ENCODE results near the gene SLC22A15. TPM values are rescaled to one million over a fixed set of nuclear protein-coding genes. Genes with fewer than 3 reads are reported as not detected.
"Not testable (repeated sequence)": the region's sequence is repeated elsewhere in the genome, so short reads cannot be mapped to it uniquely, and the experiment has no call there.

SLC22A15 gene
- total and polyA plus RNA-seq, 5 donors = 3.5 to 9.3 (median 4.8) TPM

GRCh38 chr1:116031302-116031835 lies 55.1 kb downstream of the SLC22A15 start:
- DNase-seq (no peak), ATAC-seq (no peak)
- no peaks in the 10 kb centered on the region for H3K4me1 ChIP-seq (ENCODE audit: control insufficient read depth, insufficient read depth, low read length)
- H3K9me3 ChIP-seq (ENCODE audit: control insufficient read depth, low read length) = no peaks in the 10 kb centered on the region
- 89% methylated on average over 13 of the region's 13 CpGs for WGBS
- intact Hi-C loops (cut with DNase I) = no loop called here
- no peaks in the 10 kb centered on the region for H3K27me3 ChIP-seq (ENCODE audit: control insufficient read depth, insufficient read depth)
- no peak overlapping the region for H3K4me3 ChIP-seq (ENCODE audit: low read length)
- H3K27ac ChIP-seq (ENCODE audit: low read length) = no peak overlapping the region

GRCh38 chr1:116033322-116033721 lies 57.0 kb downstream of the SLC22A15 start:
- H3K4me3 ChIP-seq (ENCODE audit: low read length) = no peak overlapping the region
- WGBS = 65% methylated on average over 3 of the region's 3 CpGs
- no peak for ATAC-seq

GRCh38 chr1:116036255-116036654 lies 59.9 kb downstream of the SLC22A15 start:
- no peak overlapping the region for H3K4me3 ChIP-seq (ENCODE audit: low read length)
- no peak for ATAC-seq
- no peaks in the 10 kb centered on the region for H3K27me3 ChIP-seq (ENCODE audit: control insufficient read depth, insufficient read depth)
- WGBS = 77% methylated on average over 4 of the region's 4 CpGs
- no peaks in the 10 kb centered on the region for H3K4me1 ChIP-seq (ENCODE audit: control insufficient read depth, insufficient read depth, low read length)
- intact Hi-C loops (cut with DNase I) = no loop called here
- no peak overlapping the region for H3K27ac ChIP-seq (ENCODE audit: low read length)
- no peak for DNase-seq
- H3K9me3 ChIP-seq (ENCODE audit: control insufficient read depth, low read length) = no peaks in the 10 kb centered on the region

More at GRCh38 chr1:116033322-116033721, 57.0 kb downstream of the SLC22A15 start:
- Histone ChIP-seq H3K27me3 (ENCODE audit: control insufficient read depth, insufficient read depth) (no peaks in the 10 kb centered on the region), H3K9me3 (ENCODE audit: control insufficient read depth, low read length) (no peaks in the 10 kb centered on the region), H3K4me1 (ENCODE audit: control insufficient read depth, insufficient read depth, low read length) (no peaks in the 10 kb centered on the region), H3K27ac (ENCODE audit: low read length) (no peak overlapping the region)
- no peak for DNase-seq
- intact Hi-C loops (cut with DNase I) = no loop called here

- H3K27ac ChIP-seq (ENCODE audit: low read length) = no peak overlapping the region
- H3K9me3 ChIP-seq (ENCODE audit: control insufficient read depth, low read length) = no peaks in the 10 kb centered on the region
- H3K4me3 ChIP-seq (ENCODE audit: low read length) = no peak overlapping the region
- H3K27me3 ChIP-seq (ENCODE audit: control insufficient read depth, insufficient read depth) = no peaks in the 10 kb centered on the region
- no peak for ATAC-seq
- H3K4me1 ChIP-seq (ENCODE audit: control insufficient read depth, insufficient read depth, low read length) = no peaks in the 10 kb centered on the region
- intact Hi-C loops (cut with DNase I) = no loop called here
- 38% methylated on average over 2 of the region's 2 CpGs for WGBS
- no peak for DNase-seq
Observed at GRCh38 chr1:116038679-116039078, 62.4 kb downstream of the SLC22A15 start.

GRCh38 chr1:116044071-116044470 lies 67.8 kb downstream of the SLC22A15 start:
- Histone ChIP-seq H3K4me3 (ENCODE audit: low read length) (no peak overlapping the region), H3K27ac (ENCODE audit: low read length) (no peak overlapping the region), H3K4me1 (ENCODE audit: control insufficient read depth, insufficient read depth, low read length) (no peaks in the 10 kb centered on the region), H3K27me3 (ENCODE audit: control insufficient read depth, insufficient read depth) (no peaks in the 10 kb centered on the region), H3K9me3 (ENCODE audit: control insufficient read depth, low read length) (no peaks in the 10 kb centered on the region)
- ATAC-seq (no peak), DNase-seq (no peak)
- 97% methylated on average over 4 of the region's 4 CpGs for WGBS
- intact Hi-C loops (cut with DNase I) = no loop called here

- DNase-seq; H3K27me3 ChIP-seq (ENCODE audit: control insufficient read depth, insufficient read depth); H3K9me3 ChIP-seq (ENCODE audit: control insufficient read depth, low read length); intact Hi-C loops (cut with DNase I); ATAC-seq; H3K4me1 ChIP-seq (ENCODE audit: control insufficient read depth, insufficient read depth, low read length); H3K4me3 ChIP-seq (ENCODE audit: low read length); H3K27ac ChIP-seq (ENCODE audit: low read length): not testable (repeated sequence)
- WGBS = 95% methylated on average over 8 of the region's 8 CpGs
Observed at GRCh38 chr1:116046933-116047332, 70.6 kb downstream of the SLC22A15 start.

- H3K4me1 ChIP-seq (ENCODE audit: control insufficient read depth, insufficient read depth, low read length); ATAC-seq; DNase-seq; H3K27me3 ChIP-seq (ENCODE audit: control insufficient read depth, insufficient read depth); H3K27ac ChIP-seq (ENCODE audit: low read length); H3K9me3 ChIP-seq (ENCODE audit: control insufficient read depth, low read length); H3K4me3 ChIP-seq (ENCODE audit: low read length); intact Hi-C loops (cut with DNase I): not testable (repeated sequence)
- 96% methylated on average over 16 of the region's 16 CpGs for WGBS
Observed at GRCh38 chr1:116051896-116052295, 75.6 kb downstream of the SLC22A15 start.

- intact Hi-C loops (cut with DNase I) = no loop called here
- Histone ChIP-seq H3K27ac (ENCODE audit: low read length) (no peak overlapping the region), H3K9me3 (ENCODE audit: control insufficient read depth, low read length) (no peaks in the 10 kb centered on the region), H3K4me1 (ENCODE audit: control insufficient read depth, insufficient read depth, low read length) (no peaks in the 10 kb centered on the region), H3K27me3 (ENCODE audit: control insufficient read depth, insufficient read depth) (no peaks in the 10 kb centered on the region), H3K4me3 (ENCODE audit: low read length) (no peak overlapping the region)
- no peak for DNase-seq
- ATAC-seq = no peak
- 78% methylated on average over 1 of the region's 1 CpG for WGBS
Observed at GRCh38 chr1:116062201-116062600, 85.9 kb downstream of the SLC22A15 start.

GRCh38 chr1:116064616-116065015 lies 88.3 kb downstream of the SLC22A15 start:
- no peak for ATAC-seq
- no peak for DNase-seq
- intact Hi-C loops (cut with DNase I) = no loop called here
- no peaks in the 10 kb centered on the region for H3K9me3 ChIP-seq (ENCODE audit: control insufficient read depth, low read length)
- H3K27ac ChIP-seq (ENCODE audit: low read length) = no peak overlapping the region
- no peaks in the 10 kb centered on the region for H3K4me1 ChIP-seq (ENCODE audit: control insufficient read depth, insufficient read depth, low read length)
- H3K4me3 ChIP-seq (ENCODE audit: low read length) = no peak overlapping the region
- WGBS = 79% methylated on average over 2 of the region's 2 CpGs
- no peaks in the 10 kb centered on the region for H3K27me3 ChIP-seq (ENCODE audit: control insufficient read depth, insufficient read depth)

GRCh38 chr1:116066868-116067565 lies 90.7 kb downstream of the SLC22A15 start:
- peak; percentile 26 to 46 for ATAC-seq
- Histone ChIP-seq H3K27ac (ENCODE audit: low read length) (peak overlapping the region; percentile 75), H3K27me3 (ENCODE audit: control insufficient read depth, insufficient read depth) (no peaks in the 10 kb centered on the region), H3K4me3 (ENCODE audit: low read length) (no peak overlapping the region), H3K4me1 (ENCODE audit: control insufficient read depth, insufficient read depth, low read length) (no peaks in the 10 kb centered on the region), H3K9me3 (ENCODE audit: control insufficient read depth, low read length) (no peaks in the 10 kb centered on the region)
- WGBS = 60% methylated on average over 2 of the region's 2 CpGs
- intact Hi-C loops (cut with DNase I) = no loop called here
- DNase-seq = no peak

- Histone ChIP-seq H3K27me3 (ENCODE audit: control insufficient read depth, insufficient read depth) (no peaks in the 10 kb centered on the region), H3K27ac (ENCODE audit: low read length) (peak overlapping the region; percentile 75), H3K9me3 (ENCODE audit: control insufficient read depth, low read length) (no peaks in the 10 kb centered on the region), H3K4me3 (ENCODE audit: low read length) (no peak overlapping the region), H3K4me1 (ENCODE audit: control insufficient read depth, insufficient read depth, low read length) (no peaks in the 10 kb centered on the region)
- DNase-seq = peak; percentile 32 to 75 (median 52)
- intact Hi-C loops (cut with DNase I) = no loop called here
- ATAC-seq = peak; percentile 82 to 87
- WGBS = 53% methylated on average over 2 of the region's 2 CpGs
Observed at GRCh38 chr1:116067566-116067890, 91.2 kb downstream of the SLC22A15 start.

- 1% methylated on average over 1 of the region's 1 CpG for WGBS
- ATAC-seq (no peak), DNase-seq (no peak)
- intact Hi-C loops (cut with DNase I) = no loop called here
- Histone ChIP-seq H3K9me3 (ENCODE audit: control insufficient read depth, low read length) (no peaks in the 10 kb centered on the region), H3K27ac (ENCODE audit: low read length) (no peak overlapping the region), H3K4me1 (ENCODE audit: control insufficient read depth, insufficient read depth, low read length) (no peaks in the 10 kb centered on the region), H3K27me3 (ENCODE audit: control insufficient read depth, insufficient read depth) (no peaks in the 10 kb centered on the region), H3K4me3 (ENCODE audit: low read length) (no peak overlapping the region)
Observed at GRCh38 chr1:116075575-116075974, 99.3 kb downstream of the SLC22A15 start.

Data from right cardiac atrium (tissue), 5 donors.